ENCODE measurements around the gene MAX. TPM values are rescaled to one million over a fixed set of nuclear protein-coding genes. Genes with fewer than 3 reads are reported as not detected.
A peak's percentile ranks its signal among the peaks of the same experiment; 100 is the strongest.

The MAX gene
- total RNA-seq, 1 experiment from 2014 or later = 72.9 TPM

- no peak overlapping the region for H2AFZ ChIP-seq (ENCODE audit: low read length)
- H3K79me2 ChIP-seq (ENCODE audit: insufficient read depth, low read length) = no peaks in the 10 kb centered on the region; the same call in 1 of the 2 replicates
- no peak overlapping the region for H3K4ac ChIP-seq (ENCODE audit: low read depth, low read length)
- no peak overlapping the region for H2BK12ac ChIP-seq (ENCODE audit: insufficient read length, low read depth, low read length)
- no peak overlapping the region for H3K18ac ChIP-seq (ENCODE audit: insufficient read length, low read depth, low read length)
- H2BK5ac ChIP-seq (ENCODE audit: insufficient read length, low read length) = no peak overlapping the region
- no peak for DNase-seq
- peak overlapping the region in 1 of 3 experiments; percentile 61; a peak in 1 of 7 replicates for H3K27ac Mint-ChIP-seq
- no peak overlapping the region for H2BK15ac ChIP-seq (ENCODE audit: low read depth, low read length)
- H3K27me3 ChIP-seq (ENCODE audit: insufficient read depth, low read length) = no peaks in the 10 kb centered on the region
- H3K4me2 ChIP-seq (ENCODE audit: insufficient read depth, insufficient read length, low read length) = peak overlapping the region; percentile 75
- no peak overlapping the region for H3K27ac ChIP-seq (ENCODE audit: insufficient read length, low read depth, low read length)
- H4K91ac ChIP-seq (ENCODE audit: insufficient read length, low read depth, low read length) = no peak overlapping the region
- peak overlapping the region; percentile 86 to 94 for H3K4me3 Mint-ChIP-seq
- no peaks in the 10 kb centered on the region for H3K9me3 ChIP-seq (ENCODE audit: control insufficient read depth, low read depth, low read length)
- H2BK120ac ChIP-seq (ENCODE audit: low read depth, low read length, poor library complexity, severe bottlenecking) = no peak overlapping the region
- TF ChIP-seq, protein P1, sequence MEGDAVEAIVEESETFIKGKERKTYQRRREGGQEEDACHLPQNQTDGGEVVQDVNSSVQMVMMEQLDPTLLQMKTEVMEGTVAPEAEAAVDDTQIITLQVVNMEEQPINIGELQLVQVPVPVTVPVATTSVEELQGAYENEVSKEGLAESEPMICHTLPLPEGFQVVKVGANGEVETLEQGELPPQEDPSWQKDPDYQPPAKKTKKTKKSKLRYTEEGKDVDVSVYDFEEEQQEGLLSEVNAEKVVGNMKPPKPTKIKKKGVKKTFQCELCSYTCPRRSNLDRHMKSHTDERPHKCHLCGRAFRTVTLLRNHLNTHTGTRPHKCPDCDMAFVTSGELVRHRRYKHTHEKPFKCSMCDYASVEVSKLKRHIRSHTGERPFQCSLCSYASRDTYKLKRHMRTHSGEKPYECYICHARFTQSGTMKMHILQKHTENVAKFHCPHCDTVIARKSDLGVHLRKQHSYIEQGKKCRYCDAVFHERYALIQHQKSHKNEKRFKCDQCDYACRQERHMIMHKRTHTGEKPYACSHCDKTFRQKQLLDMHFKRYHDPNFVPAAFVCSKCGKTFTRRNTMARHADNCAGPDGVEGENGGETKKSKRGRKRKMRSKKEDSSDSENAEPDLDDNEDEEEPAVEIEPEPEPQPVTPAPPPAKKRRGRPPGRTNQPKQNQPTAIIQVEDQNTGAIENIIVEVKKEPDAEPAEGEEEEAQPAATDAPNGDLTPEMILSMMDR (conservative IDR thresholded peaks at IDR 0.05) = no peak
- H3K56ac ChIP-seq (ENCODE audit: insufficient read length, low read depth, low read length) = no peak overlapping the region
- WGBS (ENCODE audit: extremely low coverage, insufficient read length, low lambda C conversion rate) = no CpG with 5 or more reads among the region's 6 CpGs
- peak overlapping the region; percentile 47 for H3K9ac ChIP-seq (ENCODE audit: extremely low read depth, insufficient read length, low read length)
- H4K8ac ChIP-seq (replicated peaks; ENCODE audit: insufficient read length, low read depth, low read length) = no peak overlapping the region
- no peak overlapping the region for H3K23ac ChIP-seq (ENCODE audit: insufficient read length, low read depth, low read length)
- H3K36me3 Mint-ChIP-seq (ENCODE audit: insufficient read depth in 1 of 3, low read depth in 3 of 3) = peaks cover 4 to 26% (median 17%) of the 10 kb centered on the region in 3 experiments
- H3T11ph ChIP-seq (ENCODE audit: low read length) = no peak overlapping the region
- H4K5ac ChIP-seq (ENCODE audit: insufficient read length, low read depth, low read length) = no peak overlapping the region
- no peak overlapping the region for H2BK20ac ChIP-seq (ENCODE audit: low read depth, low read length, poor library complexity, severe bottlenecking)
- H3K4me1 Mint-ChIP-seq = peaks cover 22% of the 10 kb centered on the region in 2 experiments
- H3K23me2 ChIP-seq (ENCODE audit: insufficient read length, low read depth, low read length, poor library complexity, severe bottlenecking) = peaks cover 8% of the 10 kb centered on the region
- no peaks in the 10 kb centered on the region for H4K20me1 ChIP-seq (ENCODE audit: control insufficient read depth, insufficient read depth, insufficient read length)
- peaks cover 3% of the 10 kb centered on the region for H3K79me1 ChIP-seq (ENCODE audit: insufficient read depth, low read depth, low read length, poor library complexity, severe bottlenecking)
- no peak overlapping the region for H3K14ac ChIP-seq (ENCODE audit: insufficient read depth, low read length)
- no peaks in the 10 kb centered on the region; the same call in 1 of the 2 replicates for H3K4me1 ChIP-seq (ENCODE audit: insufficient read depth, low read length)
- H3K27me3 Mint-ChIP-seq (ENCODE audit: low read depth) = peaks cover 11% of the 10 kb centered on the region
- H3K9me3 Mint-ChIP-seq = no peaks in the 10 kb centered on the region
- no peak overlapping the region for H2AK5ac ChIP-seq (ENCODE audit: insufficient read length, low read length)
Observed at GRCh38 chr14:65100922-65101541, 1.3 kb downstream of the MAX start.
